Measurements from ENCODE around the gene NTHL1. TPM values are rescaled to one million over a fixed set of nuclear protein-coding genes. Genes with fewer than 3 reads are reported as not detected.
A peak's percentile ranks its signal among the peaks of the same experiment; 100 is the strongest.

The NTHL1 gene
- total RNA-seq, 2 experiments from 2014 or later, result 19.4 to 20.7 TPM

DNA sequence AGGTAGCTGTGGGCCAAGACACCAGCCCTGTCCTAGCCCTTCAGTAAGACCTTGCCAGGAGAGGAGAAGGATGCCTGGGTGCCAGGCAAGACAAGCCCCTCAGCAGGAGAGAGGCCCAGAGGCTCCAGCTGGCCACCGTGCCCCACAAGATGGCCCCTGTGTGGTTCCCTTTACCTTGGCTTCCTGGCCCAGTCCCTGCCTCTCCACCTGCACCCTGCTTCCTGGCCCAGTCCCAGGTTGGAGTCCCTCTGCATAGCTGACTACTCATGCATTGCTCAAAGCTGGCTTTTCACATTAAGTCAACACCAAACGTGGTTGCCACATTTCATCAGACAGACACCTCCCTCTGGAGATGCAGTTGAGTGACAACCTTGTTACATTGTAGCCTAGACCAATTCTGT, 53.9 kb downstream of the NTHL1 start:
- H3K27ac Mint-ChIP-seq, result peak overlapping the region; percentile 71
- POLR2A ChIA-PET, result interaction anchor here (1.9 kb wide), 1 partner anchor 22 kb away, joined by 7 read pairs; the partner anchor contains the start of gene TBL3
- H3K27me3 Mint-ChIP-seq, result peaks cover 8% of the 10 kb centered on the region
- H3K4me3 Mint-ChIP-seq, result no peak overlapping the region
- no peaks in the 10 kb centered on the region for H3K9me3 Mint-ChIP-seq
- H3K4me1 Mint-ChIP-seq, result peaks cover 18% of the 10 kb centered on the region
- peaks cover 9% of the 10 kb centered on the region for H3K36me3 Mint-ChIP-seq
- DNase-seq (no peak), ATAC-seq (ENCODE audit: low read depth) (no peak)

- POLR2A ChIA-PET, result interaction anchor here (1.0 to 5.7 kb wide), 4 partner anchors 21 to 163 kb away, joined by 6 to 36 read pairs (median 11); partner anchors contain the start of genes RPS2, TBL3 and TRAF7
- Mint-ChIP-seq H3K4me1 (peaks cover 20% of the 10 kb centered on the region), H3K4me3 (no peak overlapping the region), H3K27ac (no peak overlapping the region), H3K36me3 (peaks cover 8% of the 10 kb centered on the region), H3K27me3 (peaks cover 13% of the 10 kb centered on the region), H3K9me3 (no peaks in the 10 kb centered on the region)
- DNase-seq (no peak), ATAC-seq (ENCODE audit: low read depth) (no peak)
These were observed 54.8 kb downstream of the NTHL1 start for GRCh38 chr16:1992704-1993317.

GRCh38 chr16:1991948-1992703, 55.5 kb downstream of the NTHL1 start:
- H3K9me3 Mint-ChIP-seq, result no peaks in the 10 kb centered on the region
- H3K4me3 Mint-ChIP-seq, result peak overlapping the region; percentile 75
- DNase-seq (peak; percentile 96), ATAC-seq (ENCODE audit: low read depth) (peak; percentile 76)
- peaks cover 20% of the 10 kb centered on the region for H3K4me1 Mint-ChIP-seq
- H3K36me3 Mint-ChIP-seq, result peaks cover 8% of the 10 kb centered on the region
- POLR2A ChIA-PET, result interaction anchor here (1.0 to 5.7 kb wide), 6 partner anchors 12 to 220 kb away, joined by 3 to 36 read pairs (median 8); partner anchors contain the start of genes EME2, MRPS34, RPS2 and TBL3
- H3K27ac Mint-ChIP-seq, result no peak overlapping the region
- H3K27me3 Mint-ChIP-seq, result peaks cover 13% of the 10 kb centered on the region

GRCh38 chr16:1991588-1991947, 56.1 kb downstream of the NTHL1 start:
- Mint-ChIP-seq H3K27me3 (peaks cover 13% of the 10 kb centered on the region), H3K4me3 (peak overlapping the region; percentile 75), H3K9me3 (no peaks in the 10 kb centered on the region), H3K36me3 (peaks cover 5% of the 10 kb centered on the region), H3K4me1 (peaks cover 18% of the 10 kb centered on the region), H3K27ac (peak overlapping the region; percentile 69)
- POLR2A ChIA-PET, result interaction anchor here (1.0 to 5.7 kb wide), 8 partner anchors 11 to 219 kb away, joined by 3 to 36 read pairs (median 7); partner anchors contain the start of genes EME2, MRPS34, RPS2 and TBL3
- DNase-seq (no peak), ATAC-seq (ENCODE audit: low read depth) (no peak)

GRCh38 chr16:1991135-1991551, 56.5 kb downstream of the NTHL1 start:
- DNase-seq (peak; percentile 63), ATAC-seq (ENCODE audit: low read depth) (peak; percentile 50)
- Mint-ChIP-seq H3K27ac (peak overlapping the region; percentile 69), H3K36me3 (peaks cover 5% of the 10 kb centered on the region), H3K9me3 (no peaks in the 10 kb centered on the region), H3K4me1 (peaks cover 19% of the 10 kb centered on the region), H3K4me3 (peak overlapping the region; percentile 75), H3K27me3 (peaks cover 13% of the 10 kb centered on the region)
- POLR2A ChIA-PET, result interaction anchor here (0.6 to 5.7 kb wide), 9 partner anchors 11 to 219 kb away, joined by 3 to 36 read pairs (median 4); partner anchors contain the start of genes EME2, MRPS34, RPS2 and TBL3

GRCh38 chr16:1990351-1991134, 57.1 kb downstream of the NTHL1 start:
- Mint-ChIP-seq H3K9me3 (no peaks in the 10 kb centered on the region), H3K27me3 (peaks cover 13% of the 10 kb centered on the region), H3K36me3 (peaks cover 5% of the 10 kb centered on the region), H3K27ac (peak overlapping the region; percentile 67), H3K4me1 (peaks cover 18% of the 10 kb centered on the region), H3K4me3 (peak overlapping the region; percentile 75)
- POLR2A ChIA-PET, result interaction anchor here (0.6 to 5.7 kb wide), 9 partner anchors 10 to 218 kb away, joined by 3 to 36 read pairs (median 4); partner anchors contain the start of genes EME2, MRPS34, RPS2 and TBL3
- peak; percentile 65 for DNase-seq
- no peak for ATAC-seq (ENCODE audit: low read depth)

- ATAC-seq (ENCODE audit: low read depth), result no peak
These were observed 57.6 kb downstream of the NTHL1 start for GRCh38 chr16:1990101-1990350.

More at GRCh38 chr16:1990101-1990350, 57.6 kb downstream of the NTHL1 start:
- Mint-ChIP-seq H3K4me3 (no peak overlapping the region), H3K9me3 (no peaks in the 10 kb centered on the region), H3K27ac (no peak overlapping the region), H3K27me3 (peaks cover 13% of the 10 kb centered on the region), H3K36me3 (peaks cover under 1% of the 10 kb centered on the region), H3K4me1 (peaks cover 21% of the 10 kb centered on the region)
- POLR2A ChIA-PET, result interaction anchor here (1.2 to 5.7 kb wide), 5 partner anchors 14 to 28 kb away, joined by 3 to 36 read pairs (median 8); partner anchors contain the start of genes RPS2 and TBL3
- DNase-seq, result no peak

Small RNAs within 50 kb of the gene (microRNA-seq; reads per million reads assigned to microRNA genes)
- 2.1 reads per million for gene MIR1225

Other genes with a start within 250 kb of the NTHL1 start
- gene HAGH, start 221.0 kb downstream of the NTHL1 start, total RNA-seq, result 10 to 100 TPM; 48.7 to 51.6 TPM
- 10 to 100 TPM; 12.0 to 12.2 TPM for gene FAHD1, start 220.6 kb downstream of the NTHL1 start, total RNA-seq
- gene MEIOB, start 175.7 kb downstream of the NTHL1 start, total RNA-seq, result not detected
- not detected for gene HS3ST6, start 129.4 kb downstream of the NTHL1 start, total RNA-seq
- gene MSRB1, start 104.6 kb downstream of the NTHL1 start, total RNA-seq, result 10 to 100 TPM; 12.0 to 12.5 TPM
- gene RPL3L, start 93.1 kb downstream of the NTHL1 start, total RNA-seq, result not detected
- gene NDUFB10, start 88.3 kb downstream of the NTHL1 start, total RNA-seq, result 100 to 1,000 TPM; 108 to 115 TPM
- gene RPS2, start 83.0 kb downstream of the NTHL1 start, total RNA-seq, result 1,000 to 10,000 TPM; 2,404 to 2,409 TPM
- not detected for gene RNF151, start 81.0 kb downstream of the NTHL1 start, total RNA-seq
- gene TBL3, start 75.8 kb downstream of the NTHL1 start, total RNA-seq, result 10 to 100 TPM; 29.4 to 30.7 TPM
- gene NOXO1, start 66.4 kb downstream of the NTHL1 start, total RNA-seq, result 1 to 10 TPM in 1 of 2 experiments, under 1 TPM in 1; 0.58 to 1.8 TPM
- gene GFER, start 63.6 kb downstream of the NTHL1 start, total RNA-seq, result 10 to 100 TPM; 28.8 to 31.9 TPM
- 1 to 10 TPM; 2.0 to 2.2 TPM for gene SYNGR3, start 57.9 kb downstream of the NTHL1 start, total RNA-seq
- 10 to 100 TPM; 67.8 to 77.1 TPM for gene ZNF598, start 38.0 kb downstream of the NTHL1 start, total RNA-seq
- gene NPW, start 28.0 kb downstream of the NTHL1 start, total RNA-seq, result under 1 TPM in 1 of 2 experiments, not detected in 1; 0.42 TPM
- gene NHERF2, start 20.9 kb downstream of the NTHL1 start, total RNA-seq, result 1 to 10 TPM; 4.2 to 4.3 TPM
- 100 to 1,000 TPM; 113 to 125 TPM for gene TSC2, start 151 bp upstream of the NTHL1 start, total RNA-seq
- 10 to 100 TPM; 95.5 to 97.3 TPM for gene PKD1, start 88.1 kb upstream of the NTHL1 start, total RNA-seq
- gene RAB26, start 100.8 kb upstream of the NTHL1 start, total RNA-seq, result under 1 TPM; 0.40 to 0.69 TPM
- 10 to 100 TPM; 50.2 to 51.8 TPM for gene TRAF7, start 107.9 kb upstream of the NTHL1 start, total RNA-seq
- 1 to 10 TPM in 1 of 2 experiments, under 1 TPM in 1; 0.88 to 1.1 TPM for gene CASKIN1, start 148.8 kb upstream of the NTHL1 start, total RNA-seq
- 10 to 100 TPM; 32.1 to 33.1 TPM for gene MLST8, start 157.6 kb upstream of the NTHL1 start, total RNA-seq
- 10 to 100 TPM; 17.3 to 18.4 TPM for gene BRICD5, start 163.0 kb upstream of the NTHL1 start, total RNA-seq
- 10 to 100 TPM; 22.6 to 23.2 TPM for gene PGP, start 167.0 kb upstream of the NTHL1 start, total RNA-seq
- 10 to 100 TPM; 34.1 to 34.8 TPM for gene E4F1, start 175.8 kb upstream of the NTHL1 start, total RNA-seq
- gene DNASE1L2, start 188.6 kb upstream of the NTHL1 start, total RNA-seq, result 1 to 10 TPM; 2.2 to 3.2 TPM
- 10 to 100 TPM; 37.4 to 38.0 TPM for gene ECI1, start 203.8 kb upstream of the NTHL1 start, total RNA-seq
- 100 to 1,000 TPM; 212 to 220 TPM for gene RNPS1, start 220.3 kb upstream of the NTHL1 start, total RNA-seq

Measured in activated naive CD8-positive, alpha-beta T cell treated with anti-CD3 and anti-CD28 coated beads, Interleukin-2, amount 10 ng/mL, durations not matched to agents 7 days and 5 days (primary cell).